ENCODE measurements around the gene ATR.
A peak's percentile ranks its signal among the peaks of the same experiment; 100 is the strongest.
"Not testable (repeated sequence)": the region's sequence is repeated elsewhere in the genome, so short reads cannot be mapped to it uniquely, and the experiment has no call there.

The ATR gene

DNA sequence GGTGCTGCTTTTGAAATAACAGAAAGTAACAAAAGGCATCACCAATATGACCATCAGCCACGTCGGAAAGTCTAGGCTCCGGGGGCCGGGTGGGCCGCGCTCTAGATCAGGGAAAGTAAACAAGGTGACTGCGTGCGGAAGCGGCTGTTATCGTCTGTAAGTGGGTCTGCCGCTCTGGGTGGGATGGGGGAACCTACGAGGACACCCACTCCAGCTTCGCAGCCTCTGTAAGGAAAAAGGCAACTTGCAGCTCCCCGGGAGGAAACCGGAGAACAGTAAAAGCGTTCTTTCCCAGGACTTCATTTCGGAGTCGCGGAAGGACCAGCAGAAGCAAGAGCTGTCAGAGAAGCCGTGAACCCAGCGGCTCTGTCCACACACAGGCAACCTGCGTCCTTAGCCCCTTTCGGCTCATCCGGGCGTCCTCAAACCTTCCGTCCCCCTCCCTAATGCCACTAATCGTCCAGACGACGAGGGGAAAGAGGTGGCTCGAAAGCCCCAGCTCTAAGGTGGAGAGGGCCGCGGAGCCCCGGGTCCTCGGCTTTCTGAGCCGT lies 131.2 kb downstream of the ATR start:
- peak; percentile 45 for DNase-seq

DNA sequence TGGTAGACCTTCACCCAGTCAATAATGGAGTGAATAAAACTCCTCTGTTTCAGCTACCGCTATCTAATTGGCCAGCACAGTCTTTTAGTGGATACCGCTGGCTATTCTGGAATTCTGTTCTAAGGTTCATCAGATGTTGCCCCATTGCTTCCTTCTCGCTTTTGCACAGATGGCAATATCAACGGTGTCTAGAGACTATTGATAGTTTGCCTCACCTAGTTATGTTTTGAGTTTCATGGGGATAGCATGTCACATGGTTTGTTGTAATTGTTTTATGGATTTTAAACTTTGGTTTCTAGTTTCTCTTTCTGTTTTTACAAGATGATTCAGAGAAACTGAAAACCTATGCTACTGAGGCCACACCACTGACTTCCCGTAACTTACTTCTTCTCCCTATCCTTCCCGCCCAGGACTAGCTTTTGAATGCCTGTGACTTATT lies 132.7 kb downstream of the ATR start:
- no peak for DNase-seq

DNA sequence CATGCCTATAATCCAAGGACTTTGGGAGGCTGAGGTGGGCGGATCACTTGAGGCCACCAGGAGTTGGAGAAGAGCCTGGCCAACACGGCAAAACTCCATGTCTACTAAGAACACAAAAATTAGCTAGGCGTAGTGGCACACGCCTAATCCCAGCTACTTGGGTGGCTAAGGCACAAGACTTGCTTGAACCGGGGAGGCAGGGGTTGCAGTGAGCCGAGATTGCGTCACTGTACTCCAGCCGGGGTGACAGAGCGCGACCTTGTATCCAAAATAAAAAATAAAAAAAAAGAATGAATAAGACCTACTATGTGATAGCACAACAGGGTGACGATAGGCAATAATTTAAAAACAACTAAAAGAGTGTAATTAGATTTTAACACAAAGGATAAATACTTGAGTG lies 134.2 kb downstream of the ATR start:
- no peak for DNase-seq

DNA sequence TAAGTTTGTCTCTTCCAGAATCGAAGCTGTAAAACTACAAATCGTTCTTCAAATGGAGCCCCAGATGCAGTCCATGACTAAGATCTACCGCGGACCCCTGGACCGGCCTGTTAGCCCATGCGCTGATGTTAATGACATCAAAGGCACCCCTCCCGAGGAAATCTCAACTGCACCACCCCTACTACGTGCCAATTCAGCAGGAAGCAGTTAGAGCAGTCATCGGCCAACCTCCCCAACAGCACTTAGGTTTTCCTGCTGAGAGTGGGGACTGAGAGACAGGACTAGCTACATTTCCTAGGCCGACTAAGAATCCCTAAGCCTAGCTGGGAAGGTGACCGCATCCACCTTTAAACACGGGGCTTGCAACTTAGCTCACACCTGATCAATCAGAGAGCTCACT lies 135.5 kb downstream of the ATR start:
- not testable (repeated sequence) for DNase-seq

DNA sequence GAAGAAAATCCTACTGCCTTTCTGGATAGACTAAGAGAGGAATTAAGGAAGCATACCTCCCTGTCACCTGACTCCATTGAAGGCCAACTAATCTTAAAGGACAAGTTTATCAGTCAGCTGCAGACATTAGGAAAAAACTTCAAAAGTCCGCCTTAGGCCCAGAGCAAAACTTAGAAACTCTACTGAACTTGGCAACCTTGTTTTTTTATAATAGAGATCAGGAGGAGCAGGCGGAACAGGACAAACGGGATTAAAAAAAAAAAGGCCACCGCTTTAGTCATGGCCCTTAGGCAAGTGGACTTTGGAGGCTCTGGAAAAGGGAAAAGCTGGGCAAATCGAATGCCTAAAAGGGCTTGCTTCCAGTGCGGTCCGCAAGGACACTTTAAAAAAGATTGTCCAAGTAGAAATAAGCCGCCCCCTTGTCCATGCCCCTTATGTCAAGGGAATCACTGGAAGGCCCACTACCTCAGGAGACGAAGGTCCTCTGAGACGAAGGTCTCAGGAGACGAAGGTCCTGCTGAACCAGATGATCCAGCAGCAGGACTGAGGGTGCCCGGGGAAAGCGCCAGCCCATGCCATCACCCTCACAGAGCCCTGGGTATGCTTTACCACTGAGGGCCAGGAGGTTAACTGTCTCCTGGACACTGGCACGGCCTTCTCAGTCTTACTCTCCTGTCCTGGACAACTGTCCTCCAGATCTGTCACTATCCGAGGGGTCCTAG lies 138.9 kb downstream of the ATR start:
- not testable (repeated sequence) for DNase-seq

DNA sequence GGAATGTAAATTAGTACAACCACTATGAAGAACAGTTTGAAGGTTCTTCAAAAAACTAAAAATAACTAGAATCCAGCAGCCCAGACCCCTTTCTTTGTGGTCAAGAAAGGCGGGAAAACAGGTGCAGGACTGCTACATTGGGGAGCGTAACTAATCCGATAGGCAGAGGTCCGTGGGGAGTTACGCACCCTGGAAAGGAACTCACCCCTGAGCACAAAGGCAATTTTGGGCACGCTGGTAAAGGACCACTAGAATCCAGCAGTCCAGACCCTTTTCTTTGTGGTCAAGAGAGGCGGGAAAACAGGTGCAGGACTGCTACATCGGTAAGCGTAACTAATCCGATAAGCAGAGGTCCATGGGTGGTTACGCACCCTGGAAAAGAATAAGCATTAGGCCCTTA lies 140.4 kb downstream of the ATR start:
- not testable (repeated sequence) for DNase-seq

DNA sequence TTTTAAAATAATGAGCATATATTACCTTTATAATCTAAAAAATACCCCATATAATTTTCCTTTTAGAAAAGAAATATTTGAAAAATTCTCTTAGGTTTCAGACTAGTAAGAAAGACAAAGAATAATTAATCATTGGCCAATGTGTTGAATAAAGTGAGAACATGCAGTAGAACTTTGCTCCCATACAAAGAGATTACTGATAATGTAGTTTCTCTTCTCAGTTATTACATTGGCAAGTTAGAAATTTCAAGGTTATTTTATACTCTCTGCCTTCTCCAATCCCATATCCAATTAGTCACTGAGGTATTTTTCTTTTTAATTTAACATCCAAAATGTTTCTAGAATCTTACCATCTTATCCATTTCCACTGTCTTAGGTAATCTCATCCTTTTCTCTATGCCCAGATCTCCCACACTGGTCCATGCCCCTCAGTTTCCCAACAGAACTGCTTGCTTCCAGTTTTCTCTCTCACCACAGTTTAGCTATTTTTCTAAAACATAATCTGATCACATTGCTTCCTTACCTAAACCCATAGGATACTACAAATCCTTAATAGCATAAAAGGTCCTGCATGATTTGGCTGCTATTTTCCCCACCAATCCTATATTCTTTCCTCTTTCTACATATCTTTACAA lies 141.5 kb downstream of the ATR start:
- DNase-seq: no peak

DNA sequence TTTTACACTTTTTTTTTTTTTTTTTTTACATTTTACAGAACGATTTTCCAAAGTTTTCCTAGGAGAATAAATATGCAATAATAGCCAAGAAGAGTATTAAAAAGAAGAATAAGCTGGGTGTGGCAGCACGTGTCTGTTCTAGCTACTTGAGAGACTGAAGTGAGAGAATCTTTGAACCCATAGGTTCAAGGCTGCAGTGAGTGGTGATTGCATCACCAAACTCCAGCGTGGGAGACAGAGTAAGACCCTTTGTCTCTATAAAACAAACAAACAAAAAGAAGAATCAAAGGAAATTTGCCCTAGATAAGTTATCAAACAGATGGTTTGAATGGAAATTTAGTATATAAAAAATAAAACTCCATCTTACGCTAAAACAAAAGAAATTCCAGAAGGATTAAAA lies 144.0 kb downstream of the ATR start:
- no peak for DNase-seq

DNA sequence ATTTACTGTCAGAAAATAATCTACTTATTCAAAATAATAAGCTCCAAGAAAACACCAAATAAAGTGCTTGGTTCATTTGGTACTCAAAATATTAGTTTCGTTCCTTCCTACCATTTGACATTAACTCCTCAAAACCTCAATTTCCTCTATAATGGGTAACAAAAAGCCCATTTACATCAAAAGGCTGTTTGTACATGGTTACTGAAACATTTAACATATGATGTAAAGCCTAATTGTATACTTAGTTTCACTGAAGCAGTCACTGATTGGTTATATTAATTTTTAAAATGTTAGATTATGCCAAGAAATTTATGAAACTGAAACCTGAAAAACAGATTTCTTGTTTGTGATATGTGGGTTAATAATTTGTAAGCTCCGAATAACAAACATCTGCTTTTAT lies 145.4 kb downstream of the ATR start:
- no peak for DNase-seq

DNA sequence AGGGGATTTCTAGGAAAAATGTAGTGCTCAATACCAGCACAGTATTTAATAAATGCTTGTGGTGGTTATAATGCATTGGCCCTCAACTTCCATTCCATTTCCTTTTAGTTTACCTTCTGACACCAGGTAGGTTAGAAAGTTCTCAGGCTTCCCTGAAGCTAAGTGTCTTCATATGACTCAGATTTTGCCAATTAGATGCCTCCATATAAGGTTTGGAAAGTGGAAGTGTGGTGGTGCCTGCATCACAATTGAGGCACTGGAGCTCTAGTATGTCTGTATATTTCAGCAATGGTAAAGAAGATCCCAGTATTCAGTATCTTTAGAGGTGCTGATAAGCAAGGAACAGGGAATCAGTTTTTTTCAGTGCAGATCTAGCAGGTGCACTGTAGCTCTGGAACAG lies 149.0 kb downstream of the ATR start:
- no peak for DNase-seq

DNA sequence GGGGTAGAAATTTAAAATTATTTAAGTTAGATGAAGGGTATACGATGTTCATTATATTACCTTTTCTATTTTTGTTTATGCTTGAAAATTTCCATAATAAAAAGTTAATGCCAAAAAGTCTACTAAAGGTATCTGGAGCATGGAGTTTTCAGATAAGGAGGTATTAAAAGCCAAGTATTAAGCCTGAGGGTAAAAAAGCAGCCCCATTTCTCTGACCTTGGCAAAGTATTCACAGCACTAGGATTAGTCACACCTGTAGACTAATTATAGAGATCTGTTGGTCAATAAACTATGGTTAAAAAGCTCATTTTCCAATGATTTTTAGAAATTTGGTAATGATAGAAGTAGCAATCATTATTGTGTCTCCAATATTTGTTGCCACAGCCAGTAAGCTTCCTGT lies 153.8 kb downstream of the ATR start:
- DNase-seq: no peak

DNA sequence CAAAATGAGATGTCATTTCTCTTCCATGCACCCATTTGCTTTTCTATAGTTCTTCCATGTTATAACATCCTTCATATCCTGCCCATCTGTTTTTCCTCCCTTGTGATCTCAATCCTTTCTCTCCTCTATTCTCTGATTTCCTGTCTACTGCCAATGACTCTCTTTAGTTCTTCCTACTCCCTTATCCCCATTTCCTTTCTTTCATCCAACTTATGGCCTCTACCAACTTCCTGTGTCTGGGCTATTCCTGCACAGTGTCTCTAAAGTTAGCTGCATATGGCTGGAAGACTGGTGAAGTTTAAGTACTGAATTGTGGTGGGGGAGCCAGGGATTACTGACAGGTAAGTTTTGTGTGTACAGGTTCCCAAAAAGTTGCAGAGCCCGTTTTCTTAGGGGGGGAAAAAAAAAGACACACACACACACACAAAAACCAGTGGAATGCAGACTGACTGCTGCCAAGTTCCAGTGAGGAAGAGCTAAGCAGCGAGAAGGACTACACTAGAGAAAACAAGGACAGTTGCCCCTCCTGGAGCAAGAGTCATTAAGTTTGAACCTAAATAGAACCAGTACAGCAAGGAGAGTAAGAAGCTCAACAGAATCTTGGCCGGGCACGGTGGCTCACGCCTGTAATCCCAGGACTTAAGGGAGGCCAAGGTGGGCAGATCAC lies 159.5 kb downstream of the ATR start:
- DNase-seq: no peak

DNA sequence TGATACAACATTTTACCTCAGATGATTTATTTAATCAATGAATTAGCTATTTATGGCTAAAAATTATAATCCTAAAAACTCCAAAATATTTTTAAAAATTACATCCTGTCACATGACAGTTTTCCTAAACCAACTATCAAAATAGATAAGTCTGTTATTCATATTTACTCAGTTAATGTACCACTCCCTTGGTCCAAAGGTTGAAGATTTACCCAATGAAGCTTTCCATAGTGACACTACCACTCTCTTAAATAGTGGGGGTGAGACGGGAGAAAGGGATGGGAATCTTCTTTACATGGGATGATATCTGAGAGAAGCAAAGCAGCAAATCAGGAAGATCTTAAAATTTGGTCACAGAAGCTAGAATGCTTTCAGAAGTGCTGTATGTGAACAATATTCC lies 161.2 kb downstream of the ATR start:
- DNase-seq: no peak

DNA sequence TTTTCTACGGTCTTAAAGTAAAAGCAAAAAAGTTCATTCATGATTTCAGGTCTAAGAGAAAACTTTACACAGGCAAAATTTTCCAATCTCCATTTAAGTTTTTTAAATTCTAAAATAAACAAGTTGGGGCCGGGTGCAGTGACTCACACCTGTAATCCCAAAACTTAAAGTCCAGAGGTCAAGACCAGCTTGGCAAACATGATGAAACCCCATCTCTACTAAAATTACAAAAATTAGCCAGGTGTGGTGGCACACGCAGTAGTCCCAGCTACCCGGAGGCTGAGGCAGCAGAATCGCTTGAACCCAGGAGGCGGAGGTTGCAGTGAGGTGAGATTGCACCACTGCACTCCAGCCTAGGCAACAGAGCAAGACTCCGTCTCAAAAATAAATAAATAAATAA lies 178.0 kb downstream of the ATR start:
- not testable (repeated sequence) for DNase-seq

Data from central memory CD4-positive, alpha-beta T cell (primary cell).